Hepatocyte (in vitro differentiated cells): ENCODE results near the gene MARCHF3.

Experiments
- EZH2 ChIP-seq: fragments of 200-600 bp; sonication (generic); IDR thresholded peaks from 2 replicates; pipeline ENCODE4 v1.6.1; 2016; ENCODE audit warnings: antibody characterized with exemption, mild to moderate bottlenecking, borderline replicate concordance
- TF ChIP-seq, protein P1 (sequence below): fragments of 200-600 bp; sonication (generic); IDR thresholded peaks from 2 replicates; pipeline ENCODE4 v1.5.1; 2016; ENCODE audit warnings: antibody characterized with exemption, mild to moderate bottlenecking; ENCODE audit not compliant: poor library complexity

GRCh38 chr5:126998201-126998631 is 32.1 kb downstream of the MARCHF3 start:
- TF ChIP-seq, protein P1, sequence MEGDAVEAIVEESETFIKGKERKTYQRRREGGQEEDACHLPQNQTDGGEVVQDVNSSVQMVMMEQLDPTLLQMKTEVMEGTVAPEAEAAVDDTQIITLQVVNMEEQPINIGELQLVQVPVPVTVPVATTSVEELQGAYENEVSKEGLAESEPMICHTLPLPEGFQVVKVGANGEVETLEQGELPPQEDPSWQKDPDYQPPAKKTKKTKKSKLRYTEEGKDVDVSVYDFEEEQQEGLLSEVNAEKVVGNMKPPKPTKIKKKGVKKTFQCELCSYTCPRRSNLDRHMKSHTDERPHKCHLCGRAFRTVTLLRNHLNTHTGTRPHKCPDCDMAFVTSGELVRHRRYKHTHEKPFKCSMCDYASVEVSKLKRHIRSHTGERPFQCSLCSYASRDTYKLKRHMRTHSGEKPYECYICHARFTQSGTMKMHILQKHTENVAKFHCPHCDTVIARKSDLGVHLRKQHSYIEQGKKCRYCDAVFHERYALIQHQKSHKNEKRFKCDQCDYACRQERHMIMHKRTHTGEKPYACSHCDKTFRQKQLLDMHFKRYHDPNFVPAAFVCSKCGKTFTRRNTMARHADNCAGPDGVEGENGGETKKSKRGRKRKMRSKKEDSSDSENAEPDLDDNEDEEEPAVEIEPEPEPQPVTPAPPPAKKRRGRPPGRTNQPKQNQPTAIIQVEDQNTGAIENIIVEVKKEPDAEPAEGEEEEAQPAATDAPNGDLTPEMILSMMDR, result no peak
- no peak for TF ChIP-seq EZH2
